WTC11 (cell line): ENCODE results near the gene STXBP2. TPM values are rescaled to one million over a fixed set of nuclear protein-coding genes. Genes with fewer than 3 reads are reported as not detected.
A peak's percentile ranks its signal among the peaks of the same experiment; 100 is the strongest.

Experiments used
- ATAC-seq: fragments of 200-7000 bp; cut with Tn5 transposase; 2 replicates; pipeline ENCODE4 v1.10.0; 2021; ENCODE audit warnings: mild to moderate bottlenecking, moderate library complexity
- CTCF ChIA-PET: fragments of 300-600 bp; sonication (Branson Sonifier 250); formaldehyde crosslinking; loops from one replicate; lab custom pipeline; 2021; ENCODE audit warnings: antibody characterized with exemption; lab: Charles Lee
- POLR2A ChIA-PET: fragments of 350-600 bp; sonication (Branson Sonifier 250); formaldehyde crosslinking; loops from one replicate; lab custom pipeline; 2021; ENCODE audit warnings: antibody characterized with exemption; lab: Charles Lee
- DNase-seq: peaks from one replicate; pipeline ENCODE4 v3.0.0; 2021; ENCODE audit warnings: low spot score
- H3K27ac Mint-ChIP-seq: 2 replicates; pipeline ENCODE4 v1.8.0; 2021; ENCODE audit warnings: mixed read lengths
- H3K27me3 Mint-ChIP-seq: 2 replicates; pipeline ENCODE4 v1.8.0; 2021; ENCODE audit warnings: low read depth, mild to moderate bottlenecking, moderate library complexity, mixed read lengths
- H3K36me3 Mint-ChIP-seq: 2 replicates; pipeline ENCODE4 v1.8.0; 2021; ENCODE audit warnings: mixed read lengths
- H3K4me1 Mint-ChIP-seq: 2 replicates; pipeline ENCODE4 v1.8.0; 2022; ENCODE audit warnings: mixed read lengths
- H3K4me3 Mint-ChIP-seq: 2 replicates; pipeline ENCODE4 v1.8.0; 2021; ENCODE audit warnings: mild to moderate bottlenecking, moderate library complexity, mixed read lengths
- H3K9me3 Mint-ChIP-seq: 2 replicates; pipeline ENCODE4 v1.8.0; 2021; ENCODE audit warnings: mixed read lengths
- ATF1 ChIP-seq: sonication (generic); formaldehyde crosslinking; IDR thresholded peaks from 2 replicates; pipeline ENCODE4 v1.8.1; 2023; ENCODE audit warnings: mild to moderate bottlenecking, moderate library complexity, missing genetic modification reagents
- ATF3 ChIP-seq: sonication (generic); formaldehyde crosslinking; conservative IDR thresholded peaks from 2 replicates; pipeline ENCODE4 v1.8.1; 2022; ENCODE audit warnings: mild to moderate bottlenecking, missing genetic modification reagents
- ATF6 ChIP-seq: sonication (generic); formaldehyde crosslinking; IDR thresholded peaks from 2 replicates; pipeline ENCODE4 v1.8.1; 2023; ENCODE audit warnings: mild to moderate bottlenecking, missing genetic modification reagents
- CDX4 ChIP-seq: fragments of 250-450 bp; sonication (Bioruptor Pico); IDR thresholded peaks from 2 replicates; pipeline ENCODE4 v1.9.0; 2021; ENCODE audit warnings: moderate library complexity, mild to moderate bottlenecking, inconsistent platforms, borderline replicate concordance
- ELF4 ChIP-seq: sonication (generic); formaldehyde crosslinking; IDR thresholded peaks from 2 replicates; pipeline ENCODE4 v1.8.1; 2022; ENCODE audit warnings: low read depth, mild to moderate bottlenecking, moderate library complexity, missing genetic modification reagents
- ETV6 ChIP-seq: sonication (generic); formaldehyde crosslinking; IDR thresholded peaks from 2 replicates; pipeline ENCODE4 v1.8.1; 2022; ENCODE audit warnings: mild to moderate bottlenecking, missing genetic modification reagents
- FOXK1 ChIP-seq: sonication (generic); formaldehyde crosslinking; IDR thresholded peaks from 2 replicates; pipeline ENCODE4 v1.8.0; 2022; ENCODE audit warnings: mild to moderate bottlenecking, moderate library complexity, missing genetic modification reagents
- FOXP1 ChIP-seq: sonication (generic); formaldehyde crosslinking; IDR thresholded peaks from 2 replicates; pipeline ENCODE4 v1.8.0; 2022; ENCODE audit warnings: missing genetic modification reagents, mild to moderate bottlenecking, moderate library complexity, borderline replicate concordance
- IRF1 ChIP-seq: sonication (generic); formaldehyde crosslinking; IDR thresholded peaks from 2 replicates; pipeline ENCODE4 v1.8.0; 2023; ENCODE audit warnings: missing genetic modification reagents
- JAZF1 ChIP-seq: fragments of 250-450 bp; sonication (Bioruptor Pico); IDR thresholded peaks from 2 replicates; pipeline ENCODE4 v1.9.0; 2021; ENCODE audit warnings: moderate library complexity, mild to moderate bottlenecking, inconsistent platforms
- MAX ChIP-seq: sonication (generic); formaldehyde crosslinking; IDR thresholded peaks from 2 replicates; pipeline ENCODE4 v1.8.0; 2022; ENCODE audit warnings: mild to moderate bottlenecking, missing genetic modification reagents
- NFYB ChIP-seq: sonication (generic); formaldehyde crosslinking; conservative IDR thresholded peaks from 2 replicates; pipeline ENCODE4 v1.8.0; 2022; ENCODE audit warnings: low read depth, missing genetic modification reagents
- PRDM15 ChIP-seq: sonication (generic); formaldehyde crosslinking; IDR thresholded peaks from 2 replicates; pipeline ENCODE4 v1.8.0; 2022; ENCODE audit warnings: missing genetic modification reagents
- RORB ChIP-seq: fragments of 250-450 bp; sonication (Bioruptor Pico); IDR thresholded peaks from 2 replicates; pipeline ENCODE4 v1.9.0; 2021; ENCODE audit warnings: mild to moderate bottlenecking
- SMAD3 ChIP-seq: sonication (generic); formaldehyde crosslinking; IDR thresholded peaks from 2 replicates; pipeline ENCODE4 v1.8.0; 2022; ENCODE audit warnings: missing genetic modification reagents, mild to moderate bottlenecking, borderline replicate concordance
- SOX15 ChIP-seq: fragments of 250-450 bp; sonication (Bioruptor Pico); IDR thresholded peaks from 2 replicates; pipeline ENCODE4 v1.9.0; 2021; ENCODE audit warnings: mild to moderate bottlenecking
- ZBTB43 ChIP-seq: sonication (generic); formaldehyde crosslinking; IDR thresholded peaks from 2 replicates; pipeline ENCODE4 v1.8.1; 2023; ENCODE audit warnings: mild to moderate bottlenecking, missing genetic modification reagents
- ZNF121 ChIP-seq: sonication (generic); formaldehyde crosslinking; IDR thresholded peaks from 2 replicates; pipeline ENCODE4 v1.8.0; 2023; ENCODE audit warnings: missing genetic modification reagents
- ZNF512 ChIP-seq: sonication (generic); formaldehyde crosslinking; IDR thresholded peaks from 2 replicates; pipeline ENCODE4 v1.8.1; 2022; ENCODE audit warnings: missing genetic modification reagents, borderline replicate concordance
- ZNF671 ChIP-seq: fragments of 250-450 bp; sonication (Bioruptor Pico); IDR thresholded peaks from 2 replicates; pipeline ENCODE4 v1.8.0; 2021; ENCODE audit warnings: mild to moderate bottlenecking
- total RNA-seq: library from RNA; stranded (reverse); gene quantifications from 3 replicates; pipeline ENCODE4 v1.2.3, GENCODE V29; 2021

The STXBP2 gene
- total RNA-seq, 1 experiment from 2014 or later: 68.9 TPM

- ChIA-PET POLR2A (no interaction called here), CTCF (interaction anchor here (0.5 to 1.9 kb wide), 5 partner anchors 28 to 244 kb away, joined by 3 to 16 read pairs (median 6); partner anchors contain the start of genes CAMSAP3 and TRAPPC5)
- DNase-seq (no peak), ATAC-seq (no peak)
- Mint-ChIP-seq H3K9me3 (no peaks in the 10 kb centered on the region), H3K27ac (no peak overlapping the region; the same call in 1 of the 2 replicates), H3K27me3 (no peaks in the 10 kb centered on the region), H3K4me3 (no peak overlapping the region), H3K36me3 (peaks cover 22% of the 10 kb centered on the region), H3K4me1 (peaks cover 8% of the 10 kb centered on the region)
- TF ChIP-seq ELF4 (CRISPR knock-in tag) (no peak), PRDM15 (0 out of 2 replicates have a peak, but pooled peaks have one; percentile 21)
Measured at GRCh38 chr19:7623725-7624603, 12.9 kb upstream of the STXBP2 start.

GRCh38 chr19:7624810-7625209 is 12.1 kb upstream of the STXBP2 start:
- CTCF ChIA-PET: interaction anchor here (1.9 kb wide), 1 partner anchor 56 kb away, joined by 16 read pairs; no protein-coding TSS in a partner anchor
- no peak for ATAC-seq
- POLR2A ChIA-PET: no interaction called here
- Mint-ChIP-seq H3K4me3 (no peak overlapping the region), H3K4me1 (peaks cover 14% of the 10 kb centered on the region), H3K27me3 (no peaks in the 10 kb centered on the region), H3K27ac (no peak overlapping the region), H3K9me3 (no peaks in the 10 kb centered on the region), H3K36me3 (peaks cover 27% of the 10 kb centered on the region)
- TF ChIP-seq ZNF121 (CRISPR knock-in tag) (no peak), MAX (no peak), ELF4 (CRISPR knock-in tag) (no peak), NFYB (no peak), ATF1 (no peak), IRF1 (no peak), RORB (CRISPR knock-in tag) (no peak), FOXK1 (CRISPR knock-in tag) (no peak), ATF6 (CRISPR knock-in tag) (no peak), ATF3 (CRISPR knock-in tag) (no peak), ZNF512 (no peak), SOX15 (no peak), FOXP1 (CRISPR knock-in tag) (no peak), SMAD3 (CRISPR knock-in tag) (no peak), ZNF671 (CRISPR knock-in tag) (no peak), ETV6 (CRISPR knock-in tag) (no peak), CDX4 (CRISPR knock-in tag) (no peak), ZBTB43 (no peak), JAZF1 (CRISPR knock-in tag) (no peak)
- no peak for DNase-seq
